GM12875 (cell line): Measurements from ENCODE around the gene CERS1.

Experiments
- H3K4me3 ChIP-seq: one replicate; pipeline ENCODE4 v1.5.1; 2011; ENCODE audit warnings: low read depth, low read length, control low read depth
- TF ChIP-seq, protein P1 (sequence below): IDR thresholded peaks from 2 replicates; pipeline ENCODE4 v1.5.1; 2011; ENCODE audit warnings: low read depth, mild to moderate bottlenecking, control low read depth, inconsistent platforms, low read length, moderate library complexity, borderline replicate concordance; ENCODE audit not compliant: insufficient read depth

CERS1 gene

DNA sequence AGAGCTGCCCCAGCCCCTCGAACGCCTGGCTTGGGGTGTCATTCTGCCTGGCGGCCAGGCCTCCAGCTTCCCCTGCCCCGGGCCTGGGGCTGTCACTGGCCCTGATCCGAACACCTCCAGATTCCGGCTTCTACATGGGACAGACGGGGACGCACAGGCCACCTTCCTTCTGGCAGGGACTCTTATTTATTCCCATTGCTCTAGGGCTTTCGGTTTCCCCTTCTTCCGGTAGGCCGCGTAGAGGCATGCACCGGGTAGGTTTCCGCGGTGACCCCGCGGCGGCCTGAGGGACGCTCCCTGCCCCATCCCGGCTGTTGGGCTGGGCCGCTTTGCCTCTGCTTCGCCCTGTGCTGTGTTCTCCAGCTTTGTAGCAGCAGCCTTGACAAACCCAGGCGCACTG lies 28.2 kb downstream of the CERS1 start:
- H3K4me3 ChIP-seq, result no peak overlapping the region
- TF ChIP-seq, protein P1, sequence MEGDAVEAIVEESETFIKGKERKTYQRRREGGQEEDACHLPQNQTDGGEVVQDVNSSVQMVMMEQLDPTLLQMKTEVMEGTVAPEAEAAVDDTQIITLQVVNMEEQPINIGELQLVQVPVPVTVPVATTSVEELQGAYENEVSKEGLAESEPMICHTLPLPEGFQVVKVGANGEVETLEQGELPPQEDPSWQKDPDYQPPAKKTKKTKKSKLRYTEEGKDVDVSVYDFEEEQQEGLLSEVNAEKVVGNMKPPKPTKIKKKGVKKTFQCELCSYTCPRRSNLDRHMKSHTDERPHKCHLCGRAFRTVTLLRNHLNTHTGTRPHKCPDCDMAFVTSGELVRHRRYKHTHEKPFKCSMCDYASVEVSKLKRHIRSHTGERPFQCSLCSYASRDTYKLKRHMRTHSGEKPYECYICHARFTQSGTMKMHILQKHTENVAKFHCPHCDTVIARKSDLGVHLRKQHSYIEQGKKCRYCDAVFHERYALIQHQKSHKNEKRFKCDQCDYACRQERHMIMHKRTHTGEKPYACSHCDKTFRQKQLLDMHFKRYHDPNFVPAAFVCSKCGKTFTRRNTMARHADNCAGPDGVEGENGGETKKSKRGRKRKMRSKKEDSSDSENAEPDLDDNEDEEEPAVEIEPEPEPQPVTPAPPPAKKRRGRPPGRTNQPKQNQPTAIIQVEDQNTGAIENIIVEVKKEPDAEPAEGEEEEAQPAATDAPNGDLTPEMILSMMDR, result no peak

DNA sequence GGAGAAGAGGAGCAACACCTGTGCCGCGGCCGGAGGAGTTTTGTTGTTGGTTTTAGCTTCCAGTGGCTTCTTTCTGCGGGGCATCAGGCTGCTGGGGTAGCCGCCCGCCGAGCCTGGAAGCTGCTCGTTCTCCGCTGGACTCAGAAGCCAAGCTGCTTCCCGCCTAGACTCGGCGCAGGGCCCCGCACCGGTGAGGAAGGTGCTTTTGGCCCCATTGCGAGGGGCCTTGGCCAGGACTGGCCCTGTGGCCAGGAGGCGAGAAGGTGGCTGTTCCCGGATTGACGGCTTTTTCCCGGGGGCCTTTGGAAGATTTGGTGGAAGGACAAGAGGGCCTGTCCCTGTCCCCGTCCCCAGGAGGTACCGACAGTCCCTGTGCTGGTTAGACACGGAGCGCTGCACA lies 28.8 kb downstream of the CERS1 start:
- TF ChIP-seq, protein P1, result no peak

GRCh38 chr19:18866800-18867123 lies 29.2 kb downstream of the CERS1 start:
- TF ChIP-seq, protein P1, result no peak
- no peak overlapping the region for H3K4me3 ChIP-seq

More for the DNA sequence above, 28.8 kb downstream of the CERS1 start:
- no peak overlapping the region for H3K4me3 ChIP-seq

- TF ChIP-seq, protein P1, result peak; percentile 97
- no peak overlapping the region for H3K4me3 ChIP-seq
Measured at GRCh38 chr19:18865973-18866799, 29.8 kb downstream of the CERS1 start.

DNA sequence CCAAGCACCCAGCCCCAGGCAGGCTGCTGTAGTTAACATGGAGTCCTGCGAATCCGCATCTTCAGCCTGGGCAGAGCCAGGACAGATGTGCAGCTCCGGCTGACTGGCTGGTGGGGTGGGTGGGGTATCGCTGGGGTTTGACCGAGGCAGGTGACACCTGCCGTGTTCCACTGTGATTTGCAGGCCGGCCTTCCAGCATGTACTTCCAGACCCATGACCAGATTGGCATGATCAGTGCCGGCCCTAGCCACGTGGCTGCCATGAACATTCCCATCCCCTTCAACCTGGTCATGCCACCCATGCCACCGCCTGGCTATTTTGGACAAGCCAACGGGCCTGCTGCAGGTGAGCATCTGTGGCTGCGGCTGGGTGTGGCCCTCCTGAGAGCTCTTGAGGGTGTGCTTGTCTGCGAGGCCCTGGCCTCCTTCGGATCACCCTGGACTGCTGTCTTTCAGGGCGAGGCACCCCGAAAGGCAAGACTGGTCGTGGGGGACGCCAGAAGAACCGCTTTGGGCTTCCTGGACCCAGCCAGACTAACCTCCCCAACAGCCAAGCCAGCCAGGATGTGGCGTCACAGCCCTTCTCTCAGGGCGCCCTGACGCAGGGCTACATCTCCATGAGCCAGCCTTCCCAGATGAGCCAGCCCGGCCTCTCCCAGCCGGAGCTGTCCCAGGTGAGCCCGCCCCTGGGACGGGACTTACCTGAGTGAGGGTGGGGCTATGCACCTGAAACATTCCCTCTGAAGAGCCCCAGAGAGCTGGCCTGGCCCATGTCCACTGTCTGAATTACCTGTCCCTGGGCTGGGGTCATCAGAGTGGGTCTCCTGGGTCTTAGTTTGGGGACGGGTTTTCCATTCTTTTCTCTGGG lies 30.6 kb downstream of the CERS1 start:
- H3K4me3 ChIP-seq, result no peak overlapping the region
- TF ChIP-seq, protein P1, result no peak

GRCh38 chr19:18863843-18864362 lies 32.1 kb downstream of the CERS1 start:
- TF ChIP-seq, protein P1, result no peak
- no peak overlapping the region for H3K4me3 ChIP-seq
